Measurements from ENCODE around the gene OR10H1.
"Not testable (repeated sequence)": the region's sequence is repeated elsewhere in the genome, so short reads cannot be mapped to it uniquely, and the experiment has no call there.

The OR10H1 gene

DNA sequence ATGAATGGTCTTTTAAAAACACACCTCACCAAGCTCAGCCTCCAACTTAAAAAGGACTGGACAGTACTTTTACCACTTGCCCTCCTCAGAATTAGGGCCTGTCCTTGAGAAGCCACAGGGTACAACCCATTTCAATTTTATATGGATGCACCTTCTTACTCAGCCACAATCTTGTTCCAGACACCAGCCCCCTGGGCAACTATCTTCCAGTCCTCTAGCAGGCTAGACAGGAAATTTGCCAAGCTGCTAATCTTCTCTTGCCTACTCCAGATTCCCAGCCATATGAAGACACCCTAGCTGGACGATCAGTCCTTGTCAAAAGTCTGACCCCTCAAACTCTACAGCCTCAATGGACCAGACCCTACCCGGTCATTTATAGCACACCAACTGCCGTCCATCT lies 18.8 kb upstream of the OR10H1 start:
- H3K27ac ChIP-seq (ENCODE audit: extremely low read depth, low read depth, low read length); H3K9me3 ChIP-seq (ENCODE audit: control insufficient read depth, insufficient read depth, low read depth, low read length); H3K4me1 ChIP-seq (ENCODE audit: control insufficient read depth, insufficient read depth, low read length); H3K36me3 ChIP-seq (ENCODE audit: control insufficient read depth in 2 of 2, insufficient read depth in 1 of 2, low read length in 2 of 2); CTCF ChIA-PET; H3K4me3 ChIP-seq (ENCODE audit: low read depth, low read length); POLR2A ChIA-PET: not testable (repeated sequence)

DNA sequence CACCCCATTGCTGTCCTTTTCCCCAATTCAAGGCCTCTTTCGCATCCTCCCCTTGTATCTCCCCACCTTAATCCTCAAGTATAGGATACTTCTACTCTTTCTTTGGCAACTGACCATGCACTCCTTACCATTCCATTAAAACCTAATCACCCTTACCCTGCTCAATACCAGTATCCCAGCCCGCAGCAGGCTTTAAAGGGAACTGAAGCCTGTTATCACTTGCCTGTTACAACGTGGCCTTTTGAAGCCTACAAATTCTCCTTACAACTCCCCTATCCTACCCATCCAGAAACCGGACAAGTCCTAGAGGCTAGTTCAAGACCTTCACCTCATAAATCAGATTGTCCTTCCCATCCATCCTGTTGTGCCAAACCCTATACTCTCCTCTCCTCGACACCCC lies 16.2 kb upstream of the OR10H1 start:
- H3K9me3 ChIP-seq (ENCODE audit: control insufficient read depth, insufficient read depth, low read depth, low read length): no peaks in the 10 kb centered on the region
- ChIA-PET CTCF (no interaction called here), POLR2A (no interaction called here)
- H3K36me3 ChIP-seq (ENCODE audit: control insufficient read depth in 2 of 2, insufficient read depth in 1 of 2, low read length in 2 of 2): no peaks in the 10 kb centered on the region
- no peak overlapping the region for H3K27ac ChIP-seq (ENCODE audit: extremely low read depth, low read depth, low read length)
- no peak overlapping the region for H3K4me3 ChIP-seq (ENCODE audit: low read depth, low read length)
- no peaks in the 10 kb centered on the region for H3K4me1 ChIP-seq (ENCODE audit: control insufficient read depth, insufficient read depth, low read length)
- no peak for TF ChIP-seq ZIC2 (tag by site-specific recombination; IDR thresholded peaks at IDR 0.05)
- TF ChIP-seq, protein P1, sequence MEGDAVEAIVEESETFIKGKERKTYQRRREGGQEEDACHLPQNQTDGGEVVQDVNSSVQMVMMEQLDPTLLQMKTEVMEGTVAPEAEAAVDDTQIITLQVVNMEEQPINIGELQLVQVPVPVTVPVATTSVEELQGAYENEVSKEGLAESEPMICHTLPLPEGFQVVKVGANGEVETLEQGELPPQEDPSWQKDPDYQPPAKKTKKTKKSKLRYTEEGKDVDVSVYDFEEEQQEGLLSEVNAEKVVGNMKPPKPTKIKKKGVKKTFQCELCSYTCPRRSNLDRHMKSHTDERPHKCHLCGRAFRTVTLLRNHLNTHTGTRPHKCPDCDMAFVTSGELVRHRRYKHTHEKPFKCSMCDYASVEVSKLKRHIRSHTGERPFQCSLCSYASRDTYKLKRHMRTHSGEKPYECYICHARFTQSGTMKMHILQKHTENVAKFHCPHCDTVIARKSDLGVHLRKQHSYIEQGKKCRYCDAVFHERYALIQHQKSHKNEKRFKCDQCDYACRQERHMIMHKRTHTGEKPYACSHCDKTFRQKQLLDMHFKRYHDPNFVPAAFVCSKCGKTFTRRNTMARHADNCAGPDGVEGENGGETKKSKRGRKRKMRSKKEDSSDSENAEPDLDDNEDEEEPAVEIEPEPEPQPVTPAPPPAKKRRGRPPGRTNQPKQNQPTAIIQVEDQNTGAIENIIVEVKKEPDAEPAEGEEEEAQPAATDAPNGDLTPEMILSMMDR (tag by site-specific recombination; IDR thresholded peaks at IDR 0.05): no peak
- TF ChIP-seq YY2 (tag by site-specific recombination; IDR thresholded peaks at IDR 0.05): no peak
- TF ChIP-seq, protein P2, sequence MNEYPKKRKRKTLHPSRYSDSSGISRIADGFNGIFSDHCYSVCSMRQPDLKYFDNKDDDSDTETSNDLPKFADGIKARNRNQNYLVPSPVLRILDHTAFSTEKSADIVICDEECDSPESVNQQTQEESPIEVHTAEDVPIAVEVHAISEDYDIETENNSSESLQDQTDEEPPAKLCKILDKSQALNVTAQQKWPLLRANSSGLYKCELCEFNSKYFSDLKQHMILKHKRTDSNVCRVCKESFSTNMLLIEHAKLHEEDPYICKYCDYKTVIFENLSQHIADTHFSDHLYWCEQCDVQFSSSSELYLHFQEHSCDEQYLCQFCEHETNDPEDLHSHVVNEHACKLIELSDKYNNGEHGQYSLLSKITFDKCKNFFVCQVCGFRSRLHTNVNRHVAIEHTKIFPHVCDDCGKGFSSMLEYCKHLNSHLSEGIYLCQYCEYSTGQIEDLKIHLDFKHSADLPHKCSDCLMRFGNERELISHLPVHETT (tag by site-specific recombination; IDR thresholded peaks at IDR 0.05): no peak
- no peak for TF ChIP-seq ZNF501 (tag by site-specific recombination; IDR thresholded peaks at IDR 0.05)
- TF ChIP-seq MYNN (tag by site-specific recombination; IDR thresholded peaks at IDR 0.05; ENCODE audit: borderline replicate concordance): no peak
- TF ChIP-seq ZNF169 (tag by site-specific recombination; IDR thresholded peaks at IDR 0.05): no peak

DNA sequence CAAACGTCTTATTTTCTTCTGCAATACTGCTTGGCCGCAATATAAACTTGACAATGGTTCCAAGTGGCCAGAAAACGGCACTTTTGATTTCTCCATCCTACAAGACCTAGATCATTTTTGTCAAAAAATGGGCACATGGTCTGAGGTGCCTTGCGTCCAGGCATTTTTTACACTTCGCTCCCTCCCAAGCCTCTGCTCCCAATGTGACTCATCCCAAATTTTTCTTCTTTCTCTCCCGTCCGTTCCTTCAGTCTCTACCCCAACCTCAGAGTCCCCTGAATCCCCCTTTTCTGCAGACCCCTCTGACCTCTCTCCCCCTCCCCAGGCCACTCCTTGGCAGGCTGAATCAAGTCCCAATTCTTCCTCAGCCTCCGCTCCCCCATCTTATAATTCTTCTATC lies 14.3 kb upstream of the OR10H1 start:
- CTCF ChIA-PET: no interaction called here
- no peaks in the 10 kb centered on the region for H3K9me3 ChIP-seq (ENCODE audit: control insufficient read depth, insufficient read depth, low read depth, low read length)
- no peaks in the 10 kb centered on the region for H3K36me3 ChIP-seq (ENCODE audit: control insufficient read depth in 2 of 2, insufficient read depth in 1 of 2, low read length in 2 of 2)
- H3K27ac ChIP-seq (ENCODE audit: extremely low read depth, low read depth, low read length): no peak overlapping the region
- no peak overlapping the region for H3K4me3 ChIP-seq (ENCODE audit: low read depth, low read length)
- POLR2A ChIA-PET: no interaction called here
- no peaks in the 10 kb centered on the region for H3K4me1 ChIP-seq (ENCODE audit: control insufficient read depth, insufficient read depth, low read length)
- TF ChIP-seq, protein P3, sequence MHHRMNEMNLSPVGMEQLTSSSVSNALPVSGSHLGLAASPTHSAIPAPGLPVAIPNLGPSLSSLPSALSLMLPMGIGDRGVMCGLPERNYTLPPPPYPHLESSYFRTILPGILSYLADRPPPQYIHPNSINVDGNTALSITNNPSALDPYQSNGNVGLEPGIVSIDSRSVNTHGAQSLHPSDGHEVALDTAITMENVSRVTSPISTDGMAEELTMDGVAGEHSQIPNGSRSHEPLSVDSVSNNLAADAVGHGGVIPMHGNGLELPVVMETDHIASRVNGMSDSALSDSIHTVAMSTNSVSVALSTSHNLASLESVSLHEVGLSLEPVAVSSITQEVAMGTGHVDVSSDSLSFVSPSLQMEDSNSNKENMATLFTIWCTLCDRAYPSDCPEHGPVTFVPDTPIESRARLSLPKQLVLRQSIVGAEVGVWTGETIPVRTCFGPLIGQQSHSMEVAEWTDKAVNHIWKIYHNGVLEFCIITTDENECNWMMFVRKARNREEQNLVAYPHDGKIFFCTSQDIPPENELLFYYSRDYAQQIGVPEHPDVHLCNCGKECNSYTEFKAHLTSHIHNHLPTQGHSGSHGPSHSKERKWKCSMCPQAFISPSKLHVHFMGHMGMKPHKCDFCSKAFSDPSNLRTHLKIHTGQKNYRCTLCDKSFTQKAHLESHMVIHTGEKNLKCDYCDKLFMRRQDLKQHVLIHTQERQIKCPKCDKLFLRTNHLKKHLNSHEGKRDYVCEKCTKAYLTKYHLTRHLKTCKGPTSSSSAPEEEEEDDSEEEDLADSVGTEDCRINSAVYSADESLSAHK (tag by site-specific recombination; IDR thresholded peaks at IDR 0.05): no peak
- TF ChIP-seq ZNF19 (tag by site-specific recombination; IDR thresholded peaks at IDR 0.05; ENCODE audit: low read depth): no peak
- TF ChIP-seq, protein P4, sequence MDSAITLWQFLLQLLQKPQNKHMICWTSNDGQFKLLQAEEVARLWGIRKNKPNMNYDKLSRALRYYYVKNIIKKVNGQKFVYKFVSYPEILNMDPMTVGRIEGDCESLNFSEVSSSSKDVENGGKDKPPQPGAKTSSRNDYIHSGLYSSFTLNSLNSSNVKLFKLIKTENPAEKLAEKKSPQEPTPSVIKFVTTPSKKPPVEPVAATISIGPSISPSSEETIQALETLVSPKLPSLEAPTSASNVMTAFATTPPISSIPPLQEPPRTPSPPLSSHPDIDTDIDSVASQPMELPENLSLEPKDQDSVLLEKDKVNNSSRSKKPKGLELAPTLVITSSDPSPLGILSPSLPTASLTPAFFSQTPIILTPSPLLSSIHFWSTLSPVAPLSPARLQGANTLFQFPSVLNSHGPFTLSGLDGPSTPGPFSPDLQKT (IDR thresholded peaks at IDR 0.05; ENCODE audit: borderline replicate concordance, low read depth, low read length): no peak
- TF ChIP-seq SP2 (tag by site-specific recombination; IDR thresholded peaks at IDR 0.05): no peak
- no peak for TF ChIP-seq SCRT2 (tag by site-specific recombination; IDR thresholded peaks at IDR 0.05)
- no peak for TF ChIP-seq ZNF266 (tag by site-specific recombination; IDR thresholded peaks at IDR 0.05; ENCODE audit: low read depth)
- TF ChIP-seq ZFHX2 (tag by site-specific recombination; conservative IDR thresholded peaks at IDR 0.05): no peak
